ENCODE measurements around the gene TACO1. TPM values are rescaled to one million over a fixed set of nuclear protein-coding genes. Genes with fewer than 3 reads are reported as not detected.

TACO1 gene
- total RNA-seq, 4 donors from 2014 or later: 28.7 to 37.4 (median 30.6) TPM

DNA sequence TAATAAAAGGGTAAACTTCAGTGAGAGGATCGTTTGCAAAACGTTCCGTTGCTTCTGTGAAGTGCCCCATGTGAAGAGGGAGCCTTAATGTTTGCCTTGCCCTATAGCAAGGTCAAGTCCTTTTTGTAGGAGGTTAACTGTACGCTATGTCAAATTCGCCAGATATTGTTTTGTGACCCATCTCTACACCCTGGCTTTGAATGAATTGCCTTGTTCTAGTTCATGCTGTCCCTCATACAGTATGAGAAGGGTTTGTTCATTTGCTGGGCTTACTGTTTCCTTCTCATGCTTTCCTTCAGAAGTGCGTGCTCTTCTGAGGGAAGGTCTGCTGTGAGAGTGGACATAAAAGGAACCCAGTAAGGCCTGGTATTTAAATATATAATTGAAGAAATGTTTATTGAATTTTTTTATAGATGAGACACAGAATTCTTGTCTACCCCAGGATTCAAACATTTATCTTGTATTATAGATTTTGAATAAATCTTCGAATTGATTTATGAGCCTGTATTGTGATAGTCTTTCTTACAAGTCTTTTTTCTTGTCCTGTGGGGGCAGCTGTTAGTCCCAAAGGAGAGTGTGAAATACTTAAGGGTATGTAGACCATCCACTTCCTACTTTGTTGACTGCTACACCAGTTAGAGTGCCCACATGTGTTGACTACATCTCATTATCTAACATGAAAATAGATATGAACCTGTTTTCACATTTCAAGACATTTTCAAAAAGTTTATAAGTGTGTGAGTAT, 23.3 kb downstream of the TACO1 start:
- H3K4me1 ChIP-seq: peaks cover 52 to 56% of the 10 kb centered on the region in 2 donors
- no peak for ATAC-seq
- intact Hi-C loops (cut with DNase I; ENCODE audit: low total_unique reads): loop anchor here (2.0 to 10.0 kb wide), 4 partner anchors 73 to 218 kb away; partner anchors contain the start of genes DDX42, SMARCD2 and STRADA
- in situ Hi-C loops (cut with MboI; ENCODE audit: low sequenced_read_pairs in 4 of 4): no loop called here
- H3K9me3 ChIP-seq: no peaks in the 10 kb centered on the region
- H3K4me3 ChIP-seq: peak overlapping the region; percentile 64 to 84 (median 74)
- peak overlapping the region; percentile 85 to 90 (median 87) for H3K27ac ChIP-seq
- no peak for TF ChIP-seq CTCF (IDR thresholded peaks at IDR 0.05 in 4 of 5, conservative IDR thresholded peaks at IDR 0.05 in 1 of 5)
- no peak for TF ChIP-seq POLR2A (IDR thresholded peaks at IDR 0.05)
- H3K27me3 ChIP-seq: no peaks in the 10 kb centered on the region
- H3K36me3 ChIP-seq: no peaks in the 10 kb centered on the region
- DNase-seq: no peak

GRCh38 chr17:63624531-63624880, 23.8 kb downstream of the TACO1 start:
- Histone ChIP-seq H3K36me3 (no peaks in the 10 kb centered on the region), H3K27ac (peak overlapping the region in 2 of 4 donors; percentile 85 to 86), H3K9me3 (no peaks in the 10 kb centered on the region), H3K4me1 (peaks cover 57 to 62% of the 10 kb centered on the region in 2 donors), H3K4me3 (no peak overlapping the region), H3K27me3 (no peaks in the 10 kb centered on the region)
- DNase-seq (no peak), ATAC-seq (no peak)
- in situ Hi-C loops (cut with MboI; ENCODE audit: low sequenced_read_pairs in 4 of 4) (no loop called here), intact Hi-C loops (cut with DNase I; ENCODE audit: low total_unique reads) (loop anchor here (5.0 to 10.0 kb wide), 3 partner anchors 73 to 218 kb away; partner anchors contain the start of genes SMARCD2 and STRADA)
- TF ChIP-seq CTCF (IDR thresholded peaks at IDR 0.05 in 4 of 5, conservative IDR thresholded peaks at IDR 0.05 in 1 of 5) (no peak), POLR2A (IDR thresholded peaks at IDR 0.05) (no peak)

DNA sequence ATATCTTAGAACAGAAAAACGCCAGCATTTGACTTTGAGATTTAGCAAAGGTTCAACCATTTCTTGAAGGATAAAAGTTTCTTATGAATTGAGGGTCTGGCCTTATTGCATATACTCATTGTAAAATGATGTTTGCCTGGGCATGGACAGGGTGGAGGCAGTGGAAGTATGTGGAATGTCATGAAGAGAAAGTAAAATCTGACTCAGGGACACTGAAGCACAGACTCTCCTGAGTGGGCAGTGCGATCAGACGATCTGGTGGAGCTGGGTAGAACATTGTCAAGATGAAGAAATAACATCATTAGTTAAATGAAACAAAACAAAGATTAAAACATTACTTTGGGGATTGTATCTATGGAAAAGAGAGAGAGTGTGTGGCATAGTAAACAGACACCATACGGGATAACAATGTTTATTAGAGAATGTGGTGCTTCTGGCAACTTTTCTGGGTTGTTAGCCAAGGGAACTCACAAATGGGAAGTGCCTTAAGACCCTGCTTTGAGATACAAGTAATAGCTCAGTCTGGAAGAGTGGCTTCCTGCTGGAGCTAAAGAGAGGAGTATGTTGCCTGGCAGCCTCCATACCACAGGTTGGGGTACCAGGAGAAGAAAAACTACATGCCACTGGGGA, 26.0 kb downstream of the TACO1 start:
- ATAC-seq (no peak), DNase-seq (no peak)
- no peaks in the 10 kb centered on the region for H3K9me3 ChIP-seq
- in situ Hi-C loops (cut with MboI; ENCODE audit: low sequenced_read_pairs in 4 of 4): no loop called here
- H3K36me3 ChIP-seq: no peaks in the 10 kb centered on the region
- TF ChIP-seq POLR2A (IDR thresholded peaks at IDR 0.05): no peak
- TF ChIP-seq CTCF (IDR thresholded peaks at IDR 0.05 in 4 of 5, conservative IDR thresholded peaks at IDR 0.05 in 1 of 5): no peak
- H3K27me3 ChIP-seq: no peaks in the 10 kb centered on the region
- H3K27ac ChIP-seq: no peak overlapping the region
- no peak overlapping the region for H3K4me3 ChIP-seq
- intact Hi-C loops (cut with DNase I; ENCODE audit: low total_unique reads): loop anchor here (10.0 kb wide), 1 partner anchor 118 kb away; the partner anchor contains the start of gene STRADA
- peaks cover 56 to 79% of the 10 kb centered on the region in 2 donors for H3K4me1 ChIP-seq

DNA sequence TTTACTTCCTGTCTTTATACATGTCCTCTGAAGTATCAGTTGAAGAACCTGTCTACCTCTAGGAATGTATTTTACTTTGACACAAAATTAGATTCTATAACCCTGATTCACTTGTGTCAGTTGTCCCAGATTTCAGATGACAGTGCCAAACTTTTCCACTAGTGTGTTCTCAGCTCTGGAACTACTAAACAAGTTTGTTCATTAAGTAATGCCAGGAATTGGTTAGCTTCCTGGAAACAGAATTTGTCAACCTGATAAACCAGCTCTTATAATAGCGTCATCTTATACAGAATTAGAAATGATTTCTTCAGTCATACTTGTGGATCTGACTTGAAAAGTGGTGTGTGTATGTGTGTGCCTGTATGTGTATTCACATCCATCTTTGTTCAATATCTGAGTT, 28.9 kb downstream of the TACO1 start:
- TF ChIP-seq POLR2A (IDR thresholded peaks at IDR 0.05) (no peak), CTCF (IDR thresholded peaks at IDR 0.05 in 4 of 5, conservative IDR thresholded peaks at IDR 0.05 in 1 of 5) (no peak)
- in situ Hi-C loops (cut with MboI; ENCODE audit: low sequenced_read_pairs in 4 of 4): no loop called here

More for the DNA sequence above, 28.9 kb downstream of the TACO1 start:
- Histone ChIP-seq H3K4me1 (peaks cover 50 to 83% of the 10 kb centered on the region in 2 donors), H3K4me3 (no peak overlapping the region), H3K27me3 (no peaks in the 10 kb centered on the region), H3K27ac (peak overlapping the region; percentile 21 to 68 (median 24)), H3K9me3 (no peaks in the 10 kb centered on the region), H3K36me3 (peaks cover 0 to 10% of the 10 kb centered on the region in 2 donors)
- ATAC-seq: peak in 1 of 2 donors; percentile 59
- intact Hi-C loops (cut with DNase I; ENCODE audit: low total_unique reads): loop anchor here (10.0 kb wide), 1 partner anchor 115 kb away; the partner anchor contains the start of gene STRADA
- DNase-seq: no peak
